Measurements from ENCODE around the gene POLR2F. TPM values are rescaled to one million over a fixed set of nuclear protein-coding genes. Genes with fewer than 3 reads are reported as not detected.
A peak's percentile ranks its signal among the peaks of the same experiment; 100 is the strongest.

The POLR2F gene
- total RNA-seq, 1 experiment from 2014 or later = 141 TPM

DNA sequence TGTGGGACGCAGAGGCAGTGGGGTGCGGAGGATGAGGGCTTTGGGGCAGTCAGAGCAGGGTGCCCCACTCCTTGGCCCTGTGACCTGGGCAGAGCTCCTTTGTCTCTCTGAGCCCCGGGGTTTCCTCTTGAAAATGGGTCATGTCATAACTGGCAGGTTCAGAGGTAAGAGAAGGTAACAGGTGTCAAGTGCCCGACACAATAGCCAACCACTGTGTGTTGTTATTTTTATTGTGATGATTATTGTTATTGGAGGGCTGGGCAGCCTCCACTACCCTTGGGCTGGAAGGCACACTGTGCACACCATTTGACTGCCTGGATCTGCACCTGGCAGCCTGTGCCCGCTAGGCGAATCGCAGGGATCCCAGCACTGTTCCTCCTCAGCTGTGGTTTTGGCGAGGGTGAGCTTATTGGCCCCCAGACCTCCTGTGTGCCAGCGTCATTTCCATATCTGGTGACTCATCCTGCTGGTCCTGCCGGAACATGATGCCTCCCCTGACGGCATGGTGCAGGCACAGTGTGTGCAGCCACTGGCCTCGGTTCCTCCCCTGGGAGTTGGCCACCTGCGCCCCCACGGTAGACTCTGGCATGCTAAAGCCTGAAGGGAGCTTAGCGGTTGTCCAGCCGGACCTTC lies 46.3 kb downstream of the POLR2F start:
- H2BK120ac ChIP-seq (ENCODE audit: low read depth, low read length, poor library complexity, severe bottlenecking) = no peak overlapping the region
- no peak overlapping the region for H4K8ac ChIP-seq (replicated peaks; ENCODE audit: insufficient read length, low read depth, low read length)
- no peak for TF ChIP-seq CTCF (conservative IDR thresholded peaks at IDR 0.05)
- no peak overlapping the region for H2AFZ ChIP-seq (ENCODE audit: low read length)
- no peak overlapping the region for H2BK12ac ChIP-seq (ENCODE audit: insufficient read length, low read depth, low read length)
- H3K27ac ChIP-seq (ENCODE audit: insufficient read length, low read depth, low read length) = no peak overlapping the region
- no CpG with 5 or more reads among the region's 16 CpGs for WGBS (ENCODE audit: extremely low coverage, insufficient read length, low lambda C conversion rate)
- no peak overlapping the region for H2BK5ac ChIP-seq (ENCODE audit: insufficient read length, low read length)
- no peaks in the 10 kb centered on the region for H3K9me3 ChIP-seq (ENCODE audit: control insufficient read depth, low read depth, low read length)
- no peaks in the 10 kb centered on the region for H3K27me3 ChIP-seq (ENCODE audit: insufficient read depth, low read length)
- no peaks in the 10 kb centered on the region for H3K79me2 ChIP-seq (ENCODE audit: insufficient read depth, low read length)
- no peak overlapping the region for H3K9ac ChIP-seq (ENCODE audit: extremely low read depth, insufficient read length, low read length)
- no peak overlapping the region for H2AK5ac ChIP-seq (ENCODE audit: insufficient read length, low read length)
- H3K18ac ChIP-seq (ENCODE audit: insufficient read length, low read depth, low read length) = no peak overlapping the region
- H4K5ac ChIP-seq (ENCODE audit: insufficient read length, low read depth, low read length) = no peak overlapping the region
- H3K4ac ChIP-seq (ENCODE audit: low read depth, low read length) = no peak overlapping the region
- H3T11ph ChIP-seq (ENCODE audit: low read length) = no peak overlapping the region
- no peak overlapping the region for H3K4me3 Mint-ChIP-seq
- no peaks in the 10 kb centered on the region for H3K23me2 ChIP-seq (ENCODE audit: insufficient read length, low read depth, low read length, poor library complexity, severe bottlenecking)
- no peak overlapping the region for H2BK20ac ChIP-seq (ENCODE audit: low read depth, low read length, poor library complexity, severe bottlenecking)
- H3K36me3 Mint-ChIP-seq (ENCODE audit: insufficient read depth in 1 of 3, low read depth in 3 of 3) = peaks cover 0 to 1% (median 0%) of the 10 kb centered on the region in 3 experiments; a peak in 1 of 7 replicates
- no peaks in the 10 kb centered on the region for H4K20me1 ChIP-seq (ENCODE audit: control insufficient read depth, insufficient read depth, insufficient read length)
- no peak overlapping the region for H3K4me2 ChIP-seq (ENCODE audit: insufficient read depth, insufficient read length, low read length)
- no peak overlapping the region for H2BK15ac ChIP-seq (ENCODE audit: low read depth, low read length)
- H3K14ac ChIP-seq (ENCODE audit: insufficient read depth, low read length) = no peak overlapping the region
- H3K27me3 Mint-ChIP-seq (ENCODE audit: low read depth) = peaks cover 17% of the 10 kb centered on the region
- H3K56ac ChIP-seq (ENCODE audit: insufficient read length, low read depth, low read length) = no peak overlapping the region
- H3K27ac Mint-ChIP-seq = peak overlapping the region in 1 of 3 experiments; percentile 64; a peak in 3 of 7 replicates
- H3K4me1 Mint-ChIP-seq = peaks cover 19 to 42% of the 10 kb centered on the region in 2 experiments
- H4K91ac ChIP-seq (ENCODE audit: insufficient read length, low read depth, low read length) = no peak overlapping the region
- no peak for DNase-seq
- no peaks in the 10 kb centered on the region for H3K9me3 Mint-ChIP-seq
- no peak overlapping the region for H3K23ac ChIP-seq (ENCODE audit: insufficient read length, low read depth, low read length)
- H3K79me1 ChIP-seq (ENCODE audit: insufficient read depth, low read depth, low read length, poor library complexity, severe bottlenecking) = no peaks in the 10 kb centered on the region
- H3K4me1 ChIP-seq (ENCODE audit: insufficient read depth, low read length) = peaks cover 3% of the 10 kb centered on the region; the same call in 1 of the 2 replicates

Measured in H9 (cell line).